ENCODE data around the gene VSIG2. TPM values are rescaled to one million over a fixed set of nuclear protein-coding genes. Genes with fewer than 3 reads are reported as not detected.

The VSIG2 gene
- total and polyA plus RNA-seq, 2 experiments from 2014 or later = not detected

- TF ChIP-seq ZNF114 (CRISPR knock-in tag; IDR thresholded peaks at IDR 0.05) = no peak
- TF ChIP-seq ETS1 (IDR thresholded peaks at IDR 0.05) = no peak
- no peak for TF ChIP-seq ZNF462 (CRISPR knock-in tag; IDR thresholded peaks at IDR 0.05)
- TF ChIP-seq CREB1 (CRISPR knock-in tag; IDR thresholded peaks at IDR 0.05; ENCODE audit: low read depth) = no peak
- no peak for TF ChIP-seq EZH2phosphoT487 (IDR thresholded peaks at IDR 0.05; ENCODE audit: unreplicated experiment)
Measured at GRCh38 chr11:124769806-124770774, 18.0 kb upstream of the VSIG2 start (continued).

- peaks cover 2% of the 10 kb centered on the region for H3K27me3 Mint-ChIP-seq (ENCODE audit: insufficient read depth, low read depth, poor library complexity)
- no peak overlapping the region for H3K4me3 ChIP-seq
- no peak overlapping the region for H3K27ac ChIP-seq (ENCODE audit: low read depth)
- 0 out of 2 replicates have a peak, but pooled peaks cover 3% of the 10 kb centered on the region for H3F3A ChIP-seq (replicated peaks; ENCODE audit: low read depth)
- ATAC-seq = no peak
- H3K36me3 ChIP-seq (ENCODE audit: insufficient read depth) = peaks cover 9% of the 10 kb centered on the region
- H3K36me3 Mint-ChIP-seq (ENCODE audit: low read depth) = peaks cover 51% of the 10 kb centered on the region
- H3K9me2 ChIP-seq (ENCODE audit: insufficient read depth) = no peaks in the 10 kb centered on the region
- H4K20me1 ChIP-seq (replicated peaks; ENCODE audit: insufficient read depth) = peaks cover 22% of the 10 kb centered on the region
- 0 out of 3 replicates have a peak, but pooled peaks cover 2% of the 10 kb centered on the region for H3K4me1 Mint-ChIP-seq
- H3K9me3 Mint-ChIP-seq = no peaks in the 10 kb centered on the region
- no peak overlapping the region for H3K4me3 Mint-ChIP-seq
- 0 out of 2 replicates have a peak, but pooled peaks cover 1% of the 10 kb centered on the region for H3K79me2 ChIP-seq (replicated peaks; ENCODE audit: insufficient read depth)
- DNase-seq (ENCODE audit: low spot score) = no peak
- H3K4me2 ChIP-seq = no peak overlapping the region
- no peak overlapping the region for H2AFZ ChIP-seq
- H3K4me1 ChIP-seq (ENCODE audit: insufficient read depth) = no peaks in the 10 kb centered on the region
- H3K27me3 ChIP-seq (ENCODE audit: insufficient read depth) = no peaks in the 10 kb centered on the region
- no peak overlapping the region for H3K27ac Mint-ChIP-seq
- TF ChIP-seq EZH2 (IDR thresholded peaks at IDR 0.05; ENCODE audit: low read depth, unreplicated experiment) (no peak), ZNF462 (CRISPR knock-in tag; IDR thresholded peaks at IDR 0.05) (no peak), JUNB (IDR thresholded peaks at IDR 0.05; ENCODE audit: unreplicated experiment) (no peak)
Measured at GRCh38 chr11:124768914-124769313, 16.9 kb upstream of the VSIG2 start.

Data from GM23338 (cell line).